Nephron progenitor cell (in vitro differentiated cells): ENCODE measurements around the gene RPS8.
"Not testable (repeated sequence)": the region's sequence is repeated elsewhere in the genome, so short reads cannot be mapped to it uniquely, and the experiment has no call there.

Experiments used
- DNase-seq: peaks from one replicate; pipeline ENCODE4 v3.0.0; 2021
- H3K27ac Mint-ChIP-seq: 2 replicates; pipeline ENCODE4 v1.8.0; 2021; ENCODE audit warnings: mild to moderate bottlenecking, moderate library complexity, mixed read lengths
- H3K27me3 Mint-ChIP-seq: 2 replicates; pipeline ENCODE4 v1.8.0; 2021; ENCODE audit warnings: mild to moderate bottlenecking, low read depth, mixed read lengths; ENCODE audit not compliant: poor library complexity
- H3K36me3 Mint-ChIP-seq: 2 replicates; pipeline ENCODE4 v1.8.0; 2021; ENCODE audit warnings: low read depth, mixed read lengths
- H3K4me1 Mint-ChIP-seq: 2 replicates; pipeline ENCODE4 v1.8.0; 2021; ENCODE audit warnings: mixed read lengths
- H3K4me3 Mint-ChIP-seq: 2 replicates; pipeline ENCODE4 v1.8.0; 2021; ENCODE audit warnings: mild to moderate bottlenecking, moderate library complexity, mixed read lengths
- H3K9me3 Mint-ChIP-seq: 2 replicates; pipeline ENCODE4 v1.8.0; 2021; ENCODE audit warnings: mild to moderate bottlenecking, moderate library complexity, mixed read lengths
- TF ChIP-seq, protein P1 (sequence below): fragments of 200-600 bp; sonication (generic); IDR thresholded peaks from 2 replicates; pipeline ENCODE4 v1.5.0; 2021; ENCODE audit warnings: antibody characterized with exemption

RPS8 gene

DNA sequence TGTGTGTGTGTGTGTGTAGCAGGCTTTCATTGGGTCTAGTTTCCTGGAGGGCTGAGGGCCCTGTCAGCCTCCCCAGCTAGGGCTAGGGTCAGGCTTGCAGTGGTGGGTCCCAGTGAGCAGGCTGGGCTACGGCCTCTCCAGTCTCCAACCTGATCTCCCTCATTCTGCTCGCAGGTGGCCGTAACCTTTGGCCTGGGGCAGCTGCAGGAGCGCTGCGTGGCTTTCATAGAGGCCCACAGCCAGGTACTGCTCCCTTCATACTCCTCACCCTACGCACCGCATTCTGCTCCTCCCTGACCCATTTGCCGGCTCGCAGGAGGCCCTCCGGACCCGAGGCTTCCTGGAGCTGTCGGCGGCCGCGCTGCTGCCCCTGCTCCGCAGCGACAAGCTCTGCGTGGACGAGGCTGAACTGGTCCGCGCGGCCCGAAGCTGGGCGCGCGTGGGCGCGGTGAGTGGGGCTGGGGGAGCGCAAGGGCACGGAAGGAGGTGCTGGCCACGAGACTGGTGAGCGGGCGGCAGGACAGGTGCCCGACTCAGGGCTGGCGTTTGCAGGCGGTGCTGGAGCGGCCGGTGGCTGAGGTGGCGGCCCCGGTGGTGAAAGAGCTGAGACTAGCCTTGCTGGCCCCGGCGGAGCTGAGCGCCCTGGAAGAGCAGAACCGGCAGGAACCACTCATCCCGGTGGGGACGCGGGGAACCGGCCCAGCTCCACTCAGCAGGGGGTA is 37.6 kb downstream of the RPS8 start:
- H3K36me3 Mint-ChIP-seq = peaks cover 15% of the 10 kb centered on the region
- H3K9me3 Mint-ChIP-seq = peaks cover 6% of the 10 kb centered on the region
- H3K27ac Mint-ChIP-seq = no peak overlapping the region
- peak overlapping the region; percentile 53 for H3K4me3 Mint-ChIP-seq
- H3K27me3 Mint-ChIP-seq = peaks cover 2% of the 10 kb centered on the region
- H3K4me1 Mint-ChIP-seq = peaks cover 69% of the 10 kb centered on the region
- no peak for DNase-seq
- TF ChIP-seq, protein P1, sequence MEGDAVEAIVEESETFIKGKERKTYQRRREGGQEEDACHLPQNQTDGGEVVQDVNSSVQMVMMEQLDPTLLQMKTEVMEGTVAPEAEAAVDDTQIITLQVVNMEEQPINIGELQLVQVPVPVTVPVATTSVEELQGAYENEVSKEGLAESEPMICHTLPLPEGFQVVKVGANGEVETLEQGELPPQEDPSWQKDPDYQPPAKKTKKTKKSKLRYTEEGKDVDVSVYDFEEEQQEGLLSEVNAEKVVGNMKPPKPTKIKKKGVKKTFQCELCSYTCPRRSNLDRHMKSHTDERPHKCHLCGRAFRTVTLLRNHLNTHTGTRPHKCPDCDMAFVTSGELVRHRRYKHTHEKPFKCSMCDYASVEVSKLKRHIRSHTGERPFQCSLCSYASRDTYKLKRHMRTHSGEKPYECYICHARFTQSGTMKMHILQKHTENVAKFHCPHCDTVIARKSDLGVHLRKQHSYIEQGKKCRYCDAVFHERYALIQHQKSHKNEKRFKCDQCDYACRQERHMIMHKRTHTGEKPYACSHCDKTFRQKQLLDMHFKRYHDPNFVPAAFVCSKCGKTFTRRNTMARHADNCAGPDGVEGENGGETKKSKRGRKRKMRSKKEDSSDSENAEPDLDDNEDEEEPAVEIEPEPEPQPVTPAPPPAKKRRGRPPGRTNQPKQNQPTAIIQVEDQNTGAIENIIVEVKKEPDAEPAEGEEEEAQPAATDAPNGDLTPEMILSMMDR = no peak

DNA sequence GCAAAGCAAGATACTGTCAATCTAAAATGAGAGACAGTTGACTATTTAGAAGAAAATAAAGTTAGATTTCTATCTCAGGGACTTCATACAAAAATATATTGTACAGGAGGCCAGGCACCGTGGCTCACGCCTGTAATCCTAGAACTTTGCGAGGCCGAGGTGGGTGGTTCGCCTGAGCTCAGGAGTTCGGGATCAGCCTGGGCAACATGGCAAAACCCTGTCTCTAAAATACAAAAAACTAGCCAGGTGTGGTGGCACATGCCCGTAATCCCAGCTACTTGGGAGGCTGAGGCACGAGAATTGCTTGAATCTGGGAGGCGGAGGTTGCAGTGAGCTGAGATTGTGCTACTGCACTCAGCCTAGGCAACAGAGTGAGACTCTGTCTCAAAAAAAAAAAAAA is 40.6 kb downstream of the RPS8 start:
- peaks cover 69% of the 10 kb centered on the region for H3K4me1 Mint-ChIP-seq

DNA sequence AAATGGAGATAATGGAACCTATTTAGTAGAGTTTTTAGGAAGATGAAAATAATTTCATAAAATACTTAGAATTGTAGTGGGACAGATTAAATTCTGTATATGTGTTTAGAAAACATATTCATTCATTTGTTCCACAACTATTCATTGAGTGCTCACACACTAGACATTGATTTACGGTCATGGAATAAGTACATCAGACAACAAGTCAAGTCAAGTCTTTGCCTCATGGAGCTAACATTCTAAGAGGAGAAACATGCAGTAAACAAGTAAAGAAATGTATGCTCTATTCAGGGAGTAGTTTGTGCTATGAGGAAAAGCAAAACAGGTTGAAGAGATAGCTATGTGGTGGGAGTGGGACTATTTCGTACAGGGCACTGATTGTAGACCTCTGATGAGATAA is 42.0 kb downstream of the RPS8 start:
- peaks cover 4% of the 10 kb centered on the region for H3K27me3 Mint-ChIP-seq
- peaks cover 18% of the 10 kb centered on the region for H3K36me3 Mint-ChIP-seq
- peak overlapping the region; percentile 47 for H3K4me3 Mint-ChIP-seq
- no peak overlapping the region for H3K27ac Mint-ChIP-seq
- peaks cover 9% of the 10 kb centered on the region for H3K9me3 Mint-ChIP-seq
- DNase-seq = no peak
- peaks cover 63% of the 10 kb centered on the region for H3K4me1 Mint-ChIP-seq
- TF ChIP-seq, protein P1 = no peak

More for the DNA sequence above, 40.6 kb downstream of the RPS8 start:
- H3K27ac Mint-ChIP-seq, DNase-seq, H3K9me3 Mint-ChIP-seq, H3K4me3 Mint-ChIP-seq, H3K27me3 Mint-ChIP-seq: not testable (repeated sequence)
- peaks cover 18% of the 10 kb centered on the region for H3K36me3 Mint-ChIP-seq

DNA sequence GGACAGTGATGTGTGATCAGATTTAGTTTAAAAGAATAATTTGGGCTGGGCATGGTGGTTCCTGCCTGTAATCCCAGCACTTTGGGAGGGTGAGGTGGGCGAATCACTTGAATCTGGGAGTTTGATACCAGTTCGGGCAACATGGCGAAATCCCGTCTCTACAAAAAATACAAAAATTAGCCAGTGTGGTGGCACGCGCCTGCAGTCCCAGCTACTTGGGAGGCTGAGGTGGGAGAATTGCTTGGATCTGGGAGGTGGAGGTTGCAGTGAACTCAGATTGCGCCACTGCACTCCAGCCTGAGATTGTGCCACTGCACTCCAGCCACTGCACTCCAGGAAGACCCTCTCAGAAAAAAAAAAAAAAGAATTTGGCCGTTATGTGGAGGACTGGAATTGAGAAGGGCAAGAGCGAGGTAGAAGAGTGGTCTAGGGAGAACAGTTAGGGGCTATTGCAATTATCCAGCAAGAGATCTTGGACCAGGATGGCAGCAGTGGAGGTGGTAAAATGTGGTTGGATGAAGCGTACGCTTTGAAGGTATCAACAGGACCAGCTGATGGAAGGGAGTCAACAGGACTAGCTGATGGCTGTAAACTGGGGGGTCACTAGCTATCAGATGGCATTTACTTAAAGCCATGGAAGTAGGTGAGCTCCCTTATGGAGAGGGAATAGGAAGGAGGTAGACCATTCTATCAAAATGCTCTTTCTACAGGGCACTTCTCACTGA is 42.6 kb downstream of the RPS8 start:
- TF ChIP-seq, protein P1 = no peak
- Mint-ChIP-seq H3K27me3 (peaks cover 6% of the 10 kb centered on the region), H3K4me1 (peaks cover 57% of the 10 kb centered on the region), H3K9me3 (peaks cover 9% of the 10 kb centered on the region), H3K4me3 (peak overlapping the region; percentile 47), H3K36me3 (peaks cover 18% of the 10 kb centered on the region), H3K27ac (peak overlapping the region; percentile 33)
- DNase-seq = no peak

DNA sequence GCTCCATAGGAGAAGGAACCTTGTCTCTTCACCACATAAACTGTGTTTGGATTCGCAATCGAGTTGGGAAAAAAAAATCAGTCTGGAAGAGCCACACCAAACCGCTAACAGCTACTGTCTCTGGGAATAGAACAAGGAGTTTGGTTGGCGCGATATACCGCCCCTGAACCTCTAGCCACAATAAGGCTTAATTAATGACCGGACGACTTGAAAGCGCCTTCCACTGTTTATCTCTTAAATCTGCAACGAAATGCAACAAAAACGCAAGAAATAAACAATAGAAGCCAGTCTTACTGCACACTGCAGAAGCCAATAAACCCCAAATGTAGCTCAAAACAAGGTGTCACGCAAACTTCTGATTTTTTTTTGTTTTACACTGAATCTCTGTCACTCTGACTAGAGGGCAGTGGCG is 43.9 kb downstream of the RPS8 start:
- Mint-ChIP-seq H3K27me3 (peaks cover 6% of the 10 kb centered on the region), H3K36me3 (peaks cover 18% of the 10 kb centered on the region), H3K9me3 (peaks cover 9% of the 10 kb centered on the region), H3K4me1 (peaks cover 52% of the 10 kb centered on the region), H3K27ac (peak overlapping the region; percentile 100), H3K4me3 (peak overlapping the region; percentile 80)
- TF ChIP-seq, protein P1 = no peak
- no peak for DNase-seq

DNA sequence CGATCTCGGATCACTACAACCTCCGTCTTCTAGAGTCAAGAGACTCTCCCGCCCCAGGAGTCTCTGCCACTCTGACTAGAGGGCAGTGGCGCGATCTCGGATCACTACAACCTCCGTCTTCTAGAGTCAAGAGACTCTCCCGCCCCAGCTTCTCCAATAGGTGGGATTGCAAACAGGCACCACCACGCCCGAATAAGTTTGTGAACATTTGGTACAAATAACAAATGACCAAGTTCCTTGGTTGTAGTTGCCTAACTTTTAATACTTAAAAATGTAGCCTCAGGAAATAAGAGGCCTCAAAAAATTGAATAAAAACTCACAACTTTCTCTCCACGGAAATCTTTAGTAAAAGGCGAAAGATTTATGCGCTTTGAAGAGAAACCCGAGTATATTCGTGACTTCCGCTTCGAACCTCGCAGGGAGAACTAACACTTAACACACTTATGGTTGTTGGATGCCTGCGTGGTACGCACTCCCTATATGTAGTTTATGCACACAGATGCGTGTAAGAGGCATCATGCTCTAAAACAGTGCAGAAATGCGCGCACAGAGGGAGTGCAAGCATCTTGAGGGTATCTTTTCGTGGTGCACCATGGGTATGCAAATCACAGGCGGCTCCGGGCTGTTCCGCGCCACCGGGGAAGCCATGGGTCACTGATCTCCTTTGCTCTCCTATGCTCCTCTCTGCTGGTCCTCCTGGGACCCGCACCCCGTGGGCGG is 44.4 kb downstream of the RPS8 start:
- peaks cover 16% of the 10 kb centered on the region for H3K36me3 Mint-ChIP-seq

More for the DNA sequence above, 44.4 kb downstream of the RPS8 start:
- H3K9me3 Mint-ChIP-seq = peaks cover 9% of the 10 kb centered on the region
- peak overlapping the region; percentile 80 for H3K4me3 Mint-ChIP-seq
- peak overlapping the region; percentile 100 for H3K27ac Mint-ChIP-seq
- DNase-seq = peak; percentile 80
- H3K4me1 Mint-ChIP-seq = peaks cover 50% of the 10 kb centered on the region
- peaks cover 6% of the 10 kb centered on the region for H3K27me3 Mint-ChIP-seq
- TF ChIP-seq, protein P1 = no peak
